GM19468 (cell line): ENCODE results near the gene FADS3.
"Not testable (repeated sequence)": the region's sequence is repeated elsewhere in the genome, so short reads cannot be mapped to it uniquely, and the experiment has no call there.

Experiments used
- ATAC-seq: cut with Tn5 transposase; IDR thresholded peaks from one replicate; pipeline ENCODE4 v1.9.1; 2021; ENCODE audit warnings: mild to moderate bottlenecking, moderate library complexity, moderate number of reproducible peaks; ENCODE audit not compliant: unreplicated experiment; ENCODE audit errors: extremely low read depth

Gene FADS3

DNA sequence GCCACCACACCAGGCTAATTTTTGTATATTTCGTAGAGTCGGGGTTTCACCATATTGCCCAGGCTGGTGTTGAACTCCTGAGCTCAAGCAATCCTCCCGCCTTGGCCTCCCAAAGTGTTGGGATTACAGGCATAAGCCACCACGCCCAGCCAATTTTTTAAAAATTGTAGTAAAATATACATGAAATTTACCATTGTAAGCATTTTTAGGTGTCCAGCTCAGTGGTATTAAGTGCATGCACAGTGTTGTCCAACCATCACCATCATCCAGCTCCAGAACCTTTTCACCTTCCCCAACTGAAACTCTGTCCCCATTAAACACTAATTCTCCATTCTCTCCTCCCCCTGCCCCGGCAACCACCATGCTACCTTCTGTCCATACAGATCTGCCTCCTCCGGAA, 8.5 kb downstream of the FADS3 start:
- ATAC-seq = no peak

DNA sequence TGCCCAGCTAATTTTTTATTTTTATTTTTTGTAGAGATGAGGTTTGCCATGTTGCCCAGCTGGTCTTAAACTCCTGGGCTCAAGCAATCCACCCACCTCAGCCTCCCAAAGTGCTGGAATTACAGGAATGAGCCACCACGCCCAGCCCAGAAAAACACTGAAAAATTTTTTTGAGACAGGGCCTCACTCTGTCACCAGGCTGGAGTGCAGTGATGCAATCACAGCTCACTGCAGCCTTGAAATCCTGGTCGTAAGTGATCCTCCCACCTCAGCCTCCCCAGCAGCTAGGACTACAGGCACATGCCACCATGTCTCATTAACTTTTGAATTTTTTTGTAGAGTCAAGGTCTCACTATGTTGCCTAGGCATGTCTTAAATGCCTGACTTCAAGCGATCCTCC, 9.1 kb downstream of the FADS3 start:
- ATAC-seq = not testable (repeated sequence)

DNA sequence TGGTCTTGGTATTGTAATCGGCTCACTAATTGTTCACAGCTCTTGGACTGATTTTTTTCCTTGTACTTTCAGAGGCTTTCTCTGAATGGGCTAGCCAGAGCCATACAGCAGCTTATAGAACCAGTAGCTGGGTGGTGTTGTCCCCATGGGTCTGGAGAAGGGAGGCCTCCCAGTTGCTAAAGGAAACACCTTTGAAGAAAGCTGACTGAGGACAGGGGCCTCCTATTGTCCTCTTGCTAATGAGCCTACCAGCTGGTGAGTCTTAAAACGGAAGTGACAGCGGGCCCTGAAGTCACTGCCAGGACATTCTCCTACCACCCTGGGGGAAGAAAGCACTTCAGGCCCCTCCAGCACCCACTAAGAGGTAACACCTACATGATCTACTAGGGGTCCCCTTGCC, 9.9 kb downstream of the FADS3 start:
- ATAC-seq = no peak

DNA sequence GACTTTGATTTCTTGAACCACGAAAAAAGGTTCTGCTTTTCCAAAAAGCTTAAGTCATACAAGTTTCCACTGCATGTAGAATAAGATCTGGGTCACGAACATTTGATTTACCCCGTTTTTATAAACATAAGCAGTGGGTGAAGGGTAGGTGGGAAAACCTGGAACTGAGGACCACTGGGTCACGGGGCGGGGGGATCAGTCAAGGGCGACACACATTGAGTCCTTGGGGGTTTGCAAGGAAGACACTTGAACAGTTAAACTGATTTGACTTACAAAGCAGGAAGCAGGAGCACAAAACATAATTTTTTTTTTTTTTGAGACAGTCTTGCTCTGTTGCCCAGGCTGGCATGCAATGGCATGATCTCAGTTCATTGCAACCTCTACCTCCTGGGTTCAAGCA, 10.9 kb downstream of the FADS3 start:
- no peak for ATAC-seq

DNA sequence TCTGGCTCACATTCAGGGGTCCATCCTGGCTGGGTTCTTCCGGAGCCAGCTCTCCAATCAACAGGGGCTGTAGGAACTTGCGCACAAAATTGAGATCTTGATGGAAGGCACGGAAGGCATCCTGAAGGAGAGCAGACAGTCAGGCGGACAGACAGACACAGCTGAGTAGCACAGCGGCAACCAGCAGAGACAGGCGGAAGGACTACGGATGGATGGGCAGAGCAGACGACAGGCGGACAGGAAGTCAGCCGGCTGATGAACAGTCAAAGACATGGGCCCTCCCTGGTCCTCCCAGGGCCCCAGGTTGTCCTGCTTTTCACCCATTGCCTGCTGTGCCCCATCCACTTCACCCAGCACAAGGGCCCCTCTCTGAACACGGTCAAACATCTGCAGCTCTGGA, 11.3 kb downstream of the FADS3 start:
- no peak for ATAC-seq

DNA sequence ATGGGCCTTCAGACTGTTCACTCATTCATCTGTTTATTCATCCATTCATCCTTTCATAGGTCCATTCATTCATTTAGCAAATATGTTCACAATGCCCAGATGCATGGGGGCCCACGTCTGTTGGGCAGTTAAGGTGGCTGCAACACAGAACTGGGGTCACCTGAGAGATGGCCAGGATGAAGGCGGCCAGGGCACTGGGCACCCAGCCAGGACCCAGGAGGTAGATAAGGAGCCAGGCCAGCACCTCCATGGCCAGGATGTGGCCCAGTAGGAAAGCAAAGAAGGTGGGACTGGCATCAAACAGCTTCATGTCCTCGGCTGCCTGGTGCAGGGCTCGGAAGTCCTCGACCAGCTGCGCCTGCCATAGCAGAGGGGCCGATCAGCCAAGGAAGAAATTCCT, 12.2 kb downstream of the FADS3 start:
- no peak for ATAC-seq

DNA sequence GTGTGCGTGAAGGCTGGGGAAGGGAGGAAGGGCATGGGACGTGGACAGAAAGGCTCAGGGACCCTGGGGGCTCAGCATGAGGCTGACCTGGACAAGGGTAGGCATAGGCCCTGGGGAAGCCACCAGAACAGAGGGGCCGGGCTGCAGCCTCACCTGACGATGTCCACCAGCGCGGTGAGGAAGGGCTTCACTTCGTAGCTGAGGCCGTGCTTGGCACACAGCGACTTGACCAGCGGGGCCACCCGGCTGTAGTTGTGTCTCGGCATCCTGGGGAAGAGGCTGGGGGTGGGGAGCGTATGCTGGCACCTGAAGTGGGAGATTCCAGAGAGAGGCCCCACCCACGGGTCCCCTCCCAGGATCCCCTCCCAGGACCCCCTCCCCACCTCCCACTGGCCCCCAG, 15.6 kb downstream of the FADS3 start:
- ATAC-seq = no peak

DNA sequence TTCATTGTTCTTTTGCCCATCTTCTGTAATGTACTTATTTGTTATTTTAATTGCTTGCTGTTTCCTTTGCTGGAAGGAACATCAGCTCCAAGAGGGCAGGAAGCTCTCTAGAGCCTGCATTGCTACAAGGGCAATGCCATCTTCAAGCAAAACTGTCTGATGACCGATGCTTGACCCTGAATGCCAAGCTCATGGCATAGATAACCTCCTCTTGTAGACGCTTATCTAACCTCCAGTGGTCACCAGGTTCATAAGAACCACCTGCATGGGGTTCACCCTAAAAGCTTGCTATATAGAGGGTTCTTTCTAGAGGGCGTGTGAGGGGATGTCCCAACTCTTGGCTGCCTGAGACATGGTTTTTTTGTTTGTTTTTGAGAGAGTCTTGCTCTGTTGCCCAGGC, 16.5 kb downstream of the FADS3 start:
- no peak for ATAC-seq

DNA sequence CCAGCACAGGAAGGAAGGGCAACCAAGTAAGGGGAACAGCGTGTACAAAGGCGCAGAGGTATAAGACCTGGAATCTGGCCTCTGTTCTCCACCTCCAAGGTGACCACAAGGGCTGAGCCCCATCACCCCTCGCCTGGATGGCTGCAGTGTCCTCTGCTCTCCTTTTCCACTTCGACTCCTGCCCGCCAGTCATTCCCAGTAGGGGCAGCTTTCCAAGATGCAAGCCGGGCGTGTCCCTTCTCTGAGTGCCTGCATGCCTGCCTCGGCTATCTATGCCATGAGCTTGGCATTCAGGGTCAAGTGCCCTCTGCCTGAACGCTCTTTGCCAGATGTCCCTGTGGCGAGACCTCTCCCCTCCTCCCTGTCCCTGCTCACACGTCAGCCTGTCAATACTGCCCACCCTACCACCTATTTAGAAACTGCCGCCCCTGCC, 17.0 kb downstream of the FADS3 start:
- ATAC-seq = no peak

DNA sequence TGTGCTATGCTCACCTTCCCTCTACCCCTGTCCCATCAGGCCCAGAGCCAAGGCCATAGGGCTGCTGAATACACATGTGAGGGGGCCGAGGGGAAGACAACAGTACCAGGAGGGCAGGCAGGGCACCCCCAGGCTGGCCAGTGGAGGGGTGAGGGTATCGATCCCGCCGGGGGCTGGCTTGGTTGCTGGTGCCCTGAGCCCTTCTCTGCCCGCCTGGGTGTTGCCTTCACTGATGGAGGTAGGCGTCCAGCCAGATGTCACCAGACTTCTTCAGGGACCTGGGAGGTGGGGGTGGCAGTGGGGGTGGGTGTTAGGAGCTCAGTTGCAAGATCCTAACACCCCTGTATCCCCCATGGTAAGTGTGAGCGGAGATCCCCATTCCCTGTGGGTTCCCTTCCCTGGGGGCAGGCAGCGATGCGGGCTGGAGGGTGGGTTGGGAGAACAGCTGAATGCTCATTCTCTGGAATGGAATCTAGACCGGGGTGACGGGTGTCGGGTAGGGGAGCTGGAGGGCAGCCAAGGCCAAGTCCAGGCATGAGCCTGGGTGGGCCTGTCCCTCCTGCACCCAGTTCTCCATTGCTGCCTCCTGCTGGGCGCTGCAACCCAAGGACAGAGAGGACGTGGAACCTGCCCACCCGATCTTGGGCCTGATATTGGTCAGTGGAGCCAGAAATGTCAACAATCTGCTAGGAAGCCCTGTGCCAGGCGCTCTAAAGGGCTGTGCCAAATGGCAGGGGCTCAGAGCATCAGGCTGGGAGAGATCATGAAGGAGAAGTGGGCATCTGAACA, 17.6 kb downstream of the FADS3 start:
- ATAC-seq = no peak

DNA sequence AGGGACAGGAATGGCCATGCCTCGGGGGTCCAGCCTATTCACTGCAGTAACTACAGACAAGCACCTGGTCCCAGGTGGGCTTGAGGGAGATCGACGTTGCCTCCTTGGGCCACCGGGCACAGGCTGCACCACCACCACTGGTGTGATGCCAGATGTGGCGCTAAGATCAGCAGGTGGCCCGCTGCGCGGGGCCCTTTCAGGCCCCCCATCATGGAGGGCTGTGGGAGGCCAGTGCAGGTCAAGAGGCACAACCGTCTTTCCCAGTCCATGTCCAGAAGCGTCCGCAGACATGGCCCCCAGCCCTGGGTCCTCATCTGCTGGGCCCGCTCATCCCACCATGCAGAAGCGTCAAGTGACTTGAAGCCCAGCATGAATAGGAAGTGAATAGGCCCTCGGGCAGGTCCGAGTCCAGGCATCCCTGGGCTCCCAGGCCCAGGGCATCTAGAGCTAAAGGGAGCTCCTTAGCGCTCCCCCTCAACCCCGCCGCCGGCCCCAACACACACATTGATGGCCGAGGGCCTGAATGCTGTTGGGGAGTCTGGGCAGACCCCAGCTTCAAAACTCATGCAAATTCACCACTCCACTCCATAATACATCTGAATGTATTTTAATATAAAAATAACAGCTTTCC, 18.3 kb downstream of the FADS3 start:
- no peak for ATAC-seq

DNA sequence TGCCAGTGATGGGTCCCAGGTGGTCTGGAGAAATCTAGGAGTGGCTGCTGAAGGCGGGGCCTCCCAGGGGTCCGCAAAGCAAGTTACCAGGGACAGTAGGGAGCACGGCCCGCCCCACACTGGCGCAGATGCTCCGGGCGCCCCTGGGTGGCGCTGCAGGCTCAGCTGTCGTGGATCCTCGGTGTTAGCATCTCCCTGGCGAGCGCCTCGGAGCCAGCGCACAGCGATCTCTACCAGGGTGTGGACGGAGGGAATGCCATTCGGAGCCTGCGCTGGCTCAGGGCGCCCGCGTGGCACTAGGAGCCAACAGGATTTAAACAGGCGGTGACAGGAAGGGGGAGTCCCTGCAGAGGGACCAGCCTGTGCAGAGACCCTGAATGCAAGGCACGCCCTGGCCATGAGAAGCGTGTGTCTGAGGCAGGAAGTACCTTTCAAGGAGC, 20.2 kb downstream of the FADS3 start:
- ATAC-seq = peak; percentile 46

DNA sequence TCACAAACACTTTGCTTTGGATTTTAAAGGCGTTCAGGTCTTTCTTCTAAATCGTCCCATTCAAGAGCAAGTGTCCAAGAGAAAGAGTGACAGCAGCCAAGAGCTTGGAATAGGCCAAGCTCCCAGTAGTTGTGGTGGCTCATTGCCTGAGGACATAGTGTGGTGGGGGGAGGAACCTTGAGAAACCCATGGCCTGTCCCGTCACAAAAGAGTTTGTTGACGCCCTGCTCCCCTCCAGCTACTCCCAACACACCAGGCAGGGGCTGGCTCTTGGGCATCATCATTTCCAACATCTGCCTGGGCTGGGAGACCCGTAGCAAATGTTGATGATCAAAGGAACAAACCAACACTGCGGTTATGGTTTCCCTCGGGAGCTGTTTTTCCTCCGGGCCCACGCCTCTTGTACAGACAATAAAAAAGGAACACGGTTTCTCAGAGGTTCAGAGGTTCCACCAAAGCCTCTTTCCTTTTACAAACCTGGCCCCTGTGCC, 20.8 kb downstream of the FADS3 start:
- no peak for ATAC-seq

DNA sequence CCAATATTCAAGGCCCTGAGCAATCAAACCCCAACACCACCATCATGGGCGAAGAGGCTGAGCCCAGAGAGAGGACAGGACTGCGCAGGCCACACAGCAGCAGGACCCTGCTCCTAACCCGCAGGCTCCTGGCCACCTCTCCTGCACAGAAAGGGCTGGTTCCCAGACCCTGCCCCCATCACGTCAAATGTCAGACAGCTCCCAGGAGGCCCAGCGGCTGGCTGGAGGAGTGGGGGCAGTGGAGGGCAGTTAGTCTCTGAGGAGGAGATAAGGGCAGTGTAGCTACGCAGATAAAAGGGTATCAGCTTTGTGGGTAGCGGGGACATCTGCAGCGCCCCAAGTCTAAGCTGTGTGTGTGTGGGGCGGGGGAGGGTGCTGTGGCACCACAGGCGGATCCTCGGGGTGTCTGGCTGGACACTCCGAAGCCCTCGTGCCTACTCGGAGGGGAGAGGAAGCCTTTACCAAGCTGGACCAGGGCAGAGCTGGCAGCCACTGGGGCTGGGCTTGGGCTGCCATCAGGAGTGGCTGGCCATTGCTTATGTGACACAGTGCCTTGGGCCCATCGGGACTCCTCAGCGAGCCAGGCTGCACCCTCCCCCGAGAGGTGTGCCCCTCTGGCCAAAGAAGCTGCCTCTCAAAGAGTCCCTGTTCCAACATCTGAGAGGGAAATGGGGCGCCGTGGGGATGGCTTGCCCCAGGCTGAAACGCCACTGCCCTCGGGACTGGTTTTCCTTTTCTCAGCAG, 21.5 kb downstream of the FADS3 start:
- no peak for ATAC-seq

DNA sequence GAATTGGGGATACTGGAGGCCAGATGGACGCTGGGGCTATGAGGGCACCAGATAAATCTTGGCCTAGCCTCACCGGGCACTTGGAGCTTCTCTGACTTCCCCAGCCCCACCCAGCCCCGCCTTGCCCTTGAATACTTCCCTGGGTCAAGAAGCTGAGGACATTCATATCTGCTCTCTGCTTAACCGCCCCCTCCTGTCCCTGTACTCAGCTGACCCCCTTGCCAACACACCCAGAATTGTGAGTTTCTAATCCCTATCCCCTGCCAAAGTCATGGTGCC, 22.0 kb downstream of the FADS3 start:
- no peak for ATAC-seq

DNA sequence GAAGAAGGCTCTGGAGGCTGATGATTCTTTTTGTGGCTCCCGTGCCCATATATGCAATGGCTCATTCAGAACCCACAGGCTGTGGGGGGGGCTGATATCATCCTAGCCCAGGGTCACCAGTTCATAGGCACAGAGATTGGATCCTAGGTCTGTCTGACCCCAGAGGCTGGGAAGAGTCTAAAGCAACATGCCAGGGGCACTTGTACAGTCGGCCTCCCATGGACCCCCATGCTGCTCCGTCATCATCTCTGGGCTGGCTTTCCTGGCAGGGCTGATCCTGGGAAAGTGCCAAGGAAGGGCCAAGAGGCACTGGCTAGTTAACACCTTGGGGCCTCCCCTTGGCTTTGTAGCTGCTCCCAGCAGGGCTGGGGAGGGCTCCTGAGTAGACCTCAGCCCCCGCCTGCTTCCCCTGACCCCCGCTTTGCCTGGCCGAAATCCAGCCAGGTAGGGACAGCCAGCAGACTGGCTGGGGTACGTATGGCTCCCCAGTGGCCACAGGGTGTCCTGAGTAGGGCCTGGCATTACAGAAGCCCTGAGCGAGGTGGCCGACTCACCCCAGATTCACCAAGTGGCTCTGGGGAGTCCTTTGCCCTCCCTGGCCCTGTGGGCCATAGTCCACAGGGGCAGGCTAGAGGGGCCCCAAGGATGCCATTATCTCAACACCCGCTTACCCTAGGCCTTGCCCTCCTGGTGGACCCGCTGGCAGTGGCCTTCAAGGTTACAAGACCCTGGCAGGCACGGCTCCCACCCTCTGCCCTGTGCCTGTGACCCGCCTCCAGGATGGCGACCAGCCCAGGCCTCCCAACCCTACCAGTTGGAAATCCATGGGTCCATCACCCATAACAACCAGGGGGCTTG, 22.5 kb downstream of the FADS3 start:
- no peak for ATAC-seq

DNA sequence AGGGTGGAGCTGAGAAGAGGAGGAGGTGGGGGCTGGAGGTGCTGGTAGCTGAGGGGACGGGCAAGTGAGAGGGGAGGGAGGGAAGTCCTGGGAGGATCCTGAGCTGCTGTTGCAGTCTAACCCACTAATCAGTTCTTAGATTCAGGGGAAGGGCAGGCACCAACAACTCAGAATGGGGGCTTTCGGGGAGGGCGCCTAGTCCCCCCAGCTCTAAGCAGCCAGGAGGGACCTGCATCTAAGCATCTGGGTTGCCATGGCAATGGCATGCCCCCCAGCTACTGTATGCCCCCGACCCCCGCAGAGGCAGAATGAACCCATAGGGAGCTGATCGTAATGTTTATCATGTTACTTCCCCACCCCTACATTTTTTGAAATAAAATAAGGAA, 24.4 kb downstream of the FADS3 start:
- no peak for ATAC-seq

DNA sequence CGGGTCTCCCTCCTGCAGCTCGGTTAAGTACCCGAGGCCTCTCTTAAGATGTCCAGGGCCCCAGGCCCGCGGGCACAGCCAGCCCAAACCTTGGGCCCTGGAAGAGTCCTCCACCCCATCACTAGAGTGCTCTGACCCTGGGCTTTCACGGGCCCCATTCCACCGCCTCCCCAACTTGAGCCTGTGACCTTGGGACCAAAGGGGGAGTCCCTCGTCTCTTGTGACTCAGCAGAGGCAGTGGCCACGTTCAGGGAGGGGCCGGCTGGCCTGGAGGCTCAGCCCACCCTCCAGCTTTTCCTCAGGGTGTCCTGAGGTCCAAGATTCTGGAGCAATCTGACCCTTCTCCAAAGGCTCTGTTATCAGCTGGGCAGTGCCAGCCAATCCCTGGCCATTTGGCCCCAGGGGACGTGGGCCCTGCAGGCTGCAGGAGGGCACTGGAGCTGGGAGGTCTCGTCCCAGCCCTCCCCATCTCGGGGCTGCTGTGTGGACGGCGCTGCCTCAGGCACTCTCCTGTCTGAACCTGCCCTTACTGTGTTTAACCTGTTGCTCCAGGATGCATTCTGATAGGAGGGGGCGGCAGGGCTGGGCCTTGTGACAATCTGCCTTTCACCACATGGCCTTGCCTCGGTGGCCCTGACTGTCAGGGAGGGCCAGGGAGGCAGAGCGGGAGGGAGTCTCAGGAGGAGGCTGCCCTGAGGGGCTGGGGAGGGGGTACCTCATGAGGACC, 25.0 kb downstream of the FADS3 start:
- no peak for ATAC-seq

DNA sequence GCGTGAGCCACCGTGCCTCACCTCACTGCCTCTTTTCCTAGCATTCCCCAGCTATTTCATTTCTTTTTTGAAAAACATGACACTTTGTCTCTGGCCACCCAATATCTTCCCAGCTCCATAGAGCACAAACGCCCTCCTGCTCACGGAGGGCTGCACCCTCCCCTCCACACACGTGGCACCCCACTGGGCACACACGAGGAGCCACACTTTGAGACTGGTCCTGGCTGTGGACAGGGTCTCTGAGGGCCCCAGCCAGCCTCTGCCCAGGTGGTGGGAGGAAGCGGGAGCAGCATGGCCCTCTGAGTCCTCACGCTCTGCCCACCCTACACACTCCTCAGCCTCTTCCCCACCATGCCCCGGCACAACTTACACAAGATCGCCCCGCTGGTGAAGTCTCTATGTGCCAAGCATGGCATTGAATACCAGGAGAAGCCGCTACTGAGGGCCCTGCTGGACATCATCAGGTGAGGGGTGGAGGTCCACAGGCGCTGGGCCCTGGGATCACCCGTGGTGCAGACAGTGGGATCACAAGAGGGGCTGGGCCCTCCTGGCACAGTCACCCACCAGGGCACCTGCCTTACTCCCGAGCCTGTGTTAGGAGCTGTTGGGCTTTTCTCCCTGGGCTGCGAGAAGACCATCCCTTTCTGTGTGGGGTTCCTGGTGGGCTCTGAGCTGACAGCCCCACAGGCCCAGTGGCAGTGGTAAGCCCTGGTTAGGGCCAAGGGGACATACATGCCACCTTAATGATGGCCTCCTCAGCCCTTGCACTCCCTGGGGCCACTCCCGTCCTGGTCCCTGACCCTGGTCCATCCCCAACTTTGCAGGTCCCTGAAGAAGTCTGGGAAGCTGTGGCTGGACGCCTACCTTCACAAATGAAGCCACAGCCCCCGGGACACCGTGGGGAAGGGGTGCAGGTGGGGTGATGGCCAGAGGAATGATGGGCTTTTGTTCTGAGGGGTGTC, 26.2 kb downstream of the FADS3 start:
- no peak for ATAC-seq
